IMR-90 (cell line): Measurements from ENCODE around the gene FBXL4. TPM values are rescaled to one million over a fixed set of nuclear protein-coding genes. Genes with fewer than 3 reads are reported as not detected.

ENCODE experiments used
- ATAC-seq: fragments of 200-7000 bp; cut with Tn5 transposase; 2 replicates; pipeline ENCODE4 v1.9.1; 2020; ENCODE audit warnings: low read depth, mild to moderate bottlenecking, moderate library complexity
- BruUV-seq: library from RNA; stranded (reverse); fragments of 400-500 nt; replicated peaks from 2 replicates; lab custom pipeline; 2021; lab: Mats Ljungman, UMichigan
- CTCF ChIA-PET: fragments of 300-600 bp; formaldehyde crosslinking; extraction: SDS; loops from one replicate; lab custom pipeline; 2021; ENCODE audit warnings: antibody characterized with exemption; lab: Yijun Ruan, JAX
- POLR2A ChIA-PET: fragments of 300-600 bp; sonication (Branson Sonifier 250); formaldehyde crosslinking; loops from one replicate; lab custom pipeline; 2022; ENCODE audit warnings: antibody characterized with exemption; ENCODE audit not compliant: unreplicated experiment; lab: Charles Lee
- DNase-seq: peaks from one replicate; pipeline ENCODE4 v3.0.0; 2013
- H2AFZ ChIP-seq: replicated peaks from 2 replicates; pipeline ENCODE3; 2013; ENCODE audit warnings: low read length, mild to moderate bottlenecking; ENCODE audit not compliant: poor library complexity
- H2AK5ac ChIP-seq: 2 replicates; pipeline ENCODE4 v1.6.1; 2013; ENCODE audit warnings: low read depth, low read length, inconsistent platforms
- H2AK9ac ChIP-seq: replicated peaks from 2 replicates; pipeline ENCODE3; 2013; ENCODE audit warnings: mild to moderate bottlenecking, low read depth, low read length, moderate library complexity; ENCODE audit not compliant: poor library complexity
- H2BK120ac ChIP-seq: 2 replicates; pipeline ENCODE4 v1.6.1; 2013; ENCODE audit warnings: low read depth, low read length, inconsistent platforms
- H2BK15ac ChIP-seq: 3 replicates; pipeline ENCODE4 v1.6.1; 2013; ENCODE audit warnings: low read depth, low read length, inconsistent platforms
- H2BK20ac ChIP-seq: 2 replicates; pipeline ENCODE4 v1.6.1; 2013; ENCODE audit warnings: low read depth, mild to moderate bottlenecking, inconsistent platforms, low read length, moderate library complexity
- H2BK5ac ChIP-seq: 2 replicates; pipeline ENCODE4 v1.6.1; 2013; ENCODE audit warnings: mild to moderate bottlenecking, low read depth, low read length, inconsistent platforms; ENCODE audit not compliant: poor library complexity, severe bottlenecking
- H3K14ac ChIP-seq: replicated peaks from 2 replicates; pipeline ENCODE4 v1.6.1; 2013; ENCODE audit warnings: low read depth, low read length, inconsistent platforms
- H3K18ac ChIP-seq: 2 replicates; pipeline ENCODE4 v1.6.1; 2013; ENCODE audit warnings: low read depth, low read length, control low read depth
- H3K23ac ChIP-seq: 2 replicates; pipeline ENCODE4 v1.6.1; 2013; ENCODE audit warnings: low read depth, low read length, inconsistent platforms
- H3K27ac ChIP-seq: 2 replicates; pipeline ENCODE4 v1.5.1; 2013; ENCODE audit warnings: mild to moderate bottlenecking, control low read depth, low read length; ENCODE audit not compliant: insufficient read depth
- H3K27me3 ChIP-seq: 2 replicates; pipeline ENCODE4 v1.6.1; 2013; ENCODE audit warnings: low read length; ENCODE audit not compliant: control insufficient read depth, insufficient read depth
- H3K36me3 ChIP-seq: 2 replicates; pipeline ENCODE4 v1.6.1; 2013; ENCODE audit warnings: low read length, mixed read lengths; ENCODE audit not compliant: control insufficient read depth, insufficient read depth
- H3K4ac ChIP-seq: 2 replicates; pipeline ENCODE4 v1.6.1; 2013; ENCODE audit warnings: low read depth, low read length, inconsistent platforms
- H3K4me1 ChIP-seq: 2 replicates; pipeline ENCODE4 v1.6.1; 2013; ENCODE audit warnings: low read length, mixed read lengths; ENCODE audit not compliant: control insufficient read depth, insufficient read depth
- H3K4me2 ChIP-seq: 2 replicates; pipeline ENCODE4 v1.6.1; 2013; ENCODE audit warnings: low read depth, mild to moderate bottlenecking, control low read depth, low read length, moderate library complexity
- H3K4me3 ChIP-seq: 2 replicates; pipeline ENCODE4 v1.5.1; 2013; ENCODE audit warnings: low read depth, mild to moderate bottlenecking, control low read depth, low read length, moderate library complexity; ENCODE audit not compliant: insufficient read depth
- H3K56ac ChIP-seq: 2 replicates; pipeline ENCODE4 v1.6.1; 2013; ENCODE audit warnings: low read length, inconsistent platforms; ENCODE audit not compliant: insufficient read depth; ENCODE audit errors: extremely low read depth
- H3K79me1 ChIP-seq, 2 experiments: 2 replicates each; pipeline ENCODE4 v1.6.1; 2013; ENCODE audit warnings: low read length in 2 of 2, inconsistent platforms in 1 of 2, low read depth in 1 of 2
- H3K9ac ChIP-seq: 2 replicates; pipeline ENCODE4 v1.6.1; 2013; ENCODE audit warnings: low read depth, low read length, control low read depth
- H3K9me1 ChIP-seq: 2 replicates; pipeline ENCODE4 v1.6.1; 2013; ENCODE audit warnings: low read length, inconsistent platforms; ENCODE audit not compliant: insufficient read depth
- H3K9me3 ChIP-seq: 2 replicates; pipeline ENCODE4 v1.6.1; 2013; ENCODE audit warnings: low read length; ENCODE audit not compliant: control insufficient read depth, insufficient read depth
- H4K20me1 ChIP-seq: 2 replicates; pipeline ENCODE4 v1.6.1; 2013; ENCODE audit warnings: low read length, inconsistent platforms; ENCODE audit not compliant: insufficient read depth
- H4K5ac ChIP-seq: 2 replicates; pipeline ENCODE4 v1.6.1; 2013; ENCODE audit warnings: mild to moderate bottlenecking, low read depth, low read length, control low read depth
- H4K8ac ChIP-seq, 2 experiments: 2 replicates each; pipeline ENCODE4 v1.6.1; 2013; ENCODE audit warnings: low read depth in 2 of 2, low read length in 2 of 2, control low read depth in 1 of 2, inconsistent platforms in 1 of 2
- H4K91ac ChIP-seq: 2 replicates; pipeline ENCODE4 v1.6.1; 2013; ENCODE audit warnings: low read depth, low read length, inconsistent platforms; ENCODE audit not compliant: insufficient read depth
- MAZ ChIP-seq: IDR thresholded peaks from 2 replicates; pipeline ENCODE4 v1.6.1; 2012; ENCODE audit warnings: low read depth, mild to moderate bottlenecking, low read length, improper control_type of control experiment, moderate library complexity, borderline replicate concordance
- POLR2A ChIP-seq: IDR thresholded peaks from 2 replicates; pipeline ENCODE4 v1.6.1; 2012; ENCODE audit warnings: mild to moderate bottlenecking, low read depth, low read length
- WGBS, 2 experiments: methylation state at CpG; one replicate each; pipeline versions ENCODE4 v1.1.5 to v1.1.7; 2013; ENCODE audit warnings: missing lambda C conversion rate in 2 of 2; ENCODE audit not compliant: insufficient read length in 1 of 2; ENCODE audit errors: extremely low coverage in 2 of 2; 5-methylcytosine and 5-hydroxymethylcytosine counted together
- dilution Hi-C: fragments of 300-500 bp; cut with HindIII; formaldehyde crosslinking; loops from one replicate; pipeline ENCODE4 v1.14.3; 2018; ENCODE audit warnings: low sequenced_read_pairs; ENCODE audit not compliant: unreplicated experiment
- in situ Hi-C: fragments of 300-500 bp; cut with MboI; formaldehyde crosslinking; loops from 3 replicates; pipeline ENCODE4 v1.14.3; 2019; ENCODE audit warnings: low sequenced_read_pairs, inconsistent platforms, mixed read lengths
- intact Hi-C: fragments of 100-400 bp; cut with micrococcal nuclease; formaldehyde crosslinking; loops from 2 replicates; pipeline ENCODE4 v1.10.0; 2022
- polyA plus RNA-seq, 3 experiments: library from polyadenylated mRNA; depleted of rRNA; stranded (reverse); fragments of >200 nt; gene quantifications; 2 replicates each; pipeline ENCODE4 v1.2.3, GENCODE V29; 2012; ENCODE audit warnings: low replicate concordance in 1 of 3
- total RNA-seq: library from RNA; depleted of rRNA; stranded (reverse); fragments of >200 nt; gene quantifications from 2 replicates; pipeline ENCODE4 v1.2.3, GENCODE V29; 2012

FBXL4 gene
- total and polyA plus RNA-seq, 2 of the 4 experiments (the other 2 are of a cell fraction), result 7.8 to 17.6 TPM

DNA sequence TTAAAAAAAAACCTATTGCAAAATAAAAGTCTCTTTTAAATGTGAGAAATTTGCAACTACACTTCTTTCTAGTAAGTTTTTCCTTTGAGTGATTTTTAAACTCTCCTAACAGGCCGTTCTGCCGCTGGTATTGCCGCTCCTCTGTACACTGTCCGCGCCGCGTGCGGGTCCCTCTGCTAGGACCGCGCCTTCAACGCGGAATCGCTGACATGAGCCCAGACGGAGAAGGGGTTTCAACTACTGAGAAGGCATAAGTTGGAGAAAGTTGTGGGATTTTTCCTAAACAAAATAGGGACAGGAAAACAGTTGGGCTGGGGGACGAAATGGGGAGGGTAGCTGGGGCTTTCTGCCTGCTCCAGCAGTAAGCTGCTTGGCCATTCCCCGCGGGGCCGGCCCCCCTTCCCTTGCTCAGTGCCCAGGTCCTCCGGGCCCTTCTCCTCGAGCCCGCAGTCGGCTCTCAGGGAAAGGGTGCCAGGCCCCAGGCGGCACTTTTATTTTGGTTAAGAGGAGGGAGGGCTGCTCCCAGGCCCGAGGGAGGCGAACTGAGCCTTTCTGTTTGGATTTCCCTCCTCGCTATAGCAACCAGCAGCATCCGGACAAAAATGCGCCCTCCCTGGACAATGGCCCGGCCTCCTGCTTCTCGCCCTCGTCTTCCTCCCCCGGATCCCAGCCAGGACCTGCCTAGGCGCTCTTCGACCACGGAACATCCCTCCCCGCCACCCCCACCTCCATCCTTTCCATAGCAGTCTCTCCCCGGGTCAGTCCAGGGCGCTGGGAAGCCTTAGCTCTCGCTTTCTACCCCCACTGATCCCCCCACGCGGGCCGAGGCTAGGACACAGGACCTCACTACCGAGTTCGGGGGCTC lies 120.2 kb downstream of the FBXL4 start:
- Histone ChIP-seq H3K23ac (no peak overlapping the region), H2AK9ac (no peak overlapping the region), H2BK20ac (no peak overlapping the region), H3K27me3 (peaks cover 81% of the 10 kb centered on the region), H3K9ac (no peak overlapping the region), H2BK120ac (no peak overlapping the region), H4K20me1 (no peaks in the 10 kb centered on the region), H3K4me2 (no peak overlapping the region; the same call in 1 of the 2 replicates), H3K4me3 (no peak overlapping the region), H3K56ac (no peak overlapping the region), H2AFZ (no peak overlapping the region), H3K18ac (no peak overlapping the region), H2BK5ac (no peak overlapping the region), H4K8ac (no peak overlapping the region), H3K4ac (no peak overlapping the region), H3K9me1 (no peaks in the 10 kb centered on the region), H3K14ac (no peak overlapping the region), H3K9me3 (no peaks in the 10 kb centered on the region), H3K79me1 (no peaks in the 10 kb centered on the region), H4K5ac (no peak overlapping the region), H3K4me1 (peaks cover 2% of the 10 kb centered on the region; the same call in 1 of the 2 replicates), H3K27ac (no peak overlapping the region), H2BK15ac (no peak overlapping the region), H3K36me3 (no peaks in the 10 kb centered on the region), H4K91ac (no peak overlapping the region), H2AK5ac (no peak overlapping the region)
- BruUV-seq, result no TSS peak
- POLR2A ChIA-PET, result no interaction called here
- WGBS, 2 experiments, result no CpG with 5 or more reads among the region's 44 CpGs
- in situ Hi-C loops (no loop called here), intact Hi-C loops (no loop called here), dilution Hi-C loops (no loop called here)
- TF ChIP-seq POLR2A (no peak), MAZ (no peak)
- DNase-seq (no peak), ATAC-seq (no peak)
- CTCF ChIA-PET, result no interaction called here
